Kidney (tissue), 14 donors: ENCODE results near the gene PEAK1. TPM values are rescaled to one million over a fixed set of nuclear protein-coding genes. Genes with fewer than 3 reads are reported as not detected.

ENCODE experiments used
- DNase-seq, 5 donors: peaks; one replicate each; pipeline ENCODE4 v3.0.0-alpha.2; 2013 to 2020
- FAIRE-seq: peaks from 2 replicates; lab custom pipeline; 2012; peaks lifted over from hg19 to GRCh38; lab: Jason Lieb, UNC
- H3K27ac ChIP-seq, 2 donors: one replicate each; pipeline ENCODE4 v1.7.0; 2013; ENCODE audit warnings: low read depth in 2 of 2, low read length in 2 of 2, inconsistent platforms in 1 of 2
- H3K27me3 ChIP-seq: one replicate; pipeline ENCODE4 v1.7.1; 2013; ENCODE audit warnings: low read length, inconsistent platforms; ENCODE audit not compliant: control insufficient read depth, insufficient read depth
- H3K36me3 ChIP-seq, 3 donors: one replicate each; pipeline versions ENCODE4 v1.7.0 to v1.7.1; 2013; ENCODE audit warnings: low read length in 3 of 3, control low read depth in 1 of 3, inconsistent platforms in 1 of 3; ENCODE audit not compliant: insufficient read depth in 3 of 3, control insufficient read depth in 2 of 3
- H3K4me1 ChIP-seq, 3 donors: one replicate each; pipeline versions ENCODE4 v1.7.0 to v1.7.1; 2013; ENCODE audit warnings: low read length in 3 of 3, inconsistent platforms in 1 of 3, low read depth in 1 of 3; ENCODE audit not compliant: control insufficient read depth in 2 of 3, insufficient read depth in 2 of 3
- H3K4me3 ChIP-seq, 3 donors: one replicate each; pipeline versions ENCODE4 v1.7.0 to v1.8.1; 2013; ENCODE audit warnings: low read length in 3 of 3, control low read depth in 1 of 3, inconsistent platforms in 1 of 3
- H3K9ac ChIP-seq, 3 donors: one replicate each; pipeline versions ENCODE4 v1.7.0 to v1.7.1; 2013; ENCODE audit warnings: low read length in 3 of 3, control low read depth in 1 of 3, inconsistent platforms in 1 of 3
- H3K9me3 ChIP-seq, 3 donors: one replicate each; pipeline versions ENCODE4 v1.7.0 to v1.7.1; 2013; ENCODE audit warnings: low read length in 3 of 3, control low read depth in 1 of 3, inconsistent platforms in 1 of 3; ENCODE audit not compliant: control insufficient read depth in 2 of 3, insufficient read depth in 1 of 3
- CTCF ChIP-seq: IDR thresholded peaks from 3 replicates; pipeline ENCODE4 v1.5.1; 2012; ENCODE audit warnings: mild to moderate bottlenecking, moderate library complexity, borderline replicate concordance; ENCODE audit not compliant: insufficient read depth; ENCODE audit errors: extremely low read depth
- intact Hi-C: fragments of 100-400 bp; cut with DNase I; formaldehyde crosslinking; loops from one replicate; pipeline ENCODE4 v1.11.1; 2022
- polyA plus RNA-seq: library from polyadenylated mRNA; stranded (reverse); fragments of 350-450 nt; fragmentation: Illumina TruSeq; extraction: RNeasy Lipid Tissue Mini Kit (QIAGEN cat#74804); gene quantifications from one replicate; pipeline ENCODE4 v1.2.3, GENCODE V29; 2014; ENCODE audit warnings: low read depth, low replicate concordance; ENCODE audit not compliant: insufficient read depth
- total RNA-seq: library from RNA; stranded (reverse); fragmentation: NEBNext Ultra II Directional; extraction: Animal tissue kit (Norgen Biotek cat#: 25700); gene quantifications from one replicate; pipeline ENCODE4 v1.2.1, GENCODE V29; 2021
- donor health status: control.
- donor health status: control.
- donor health status: control.
- donor health status: control.
- donor health status: control.
- donor health status: DM: yes; HTN: yes; CAD: no.
- donor health status: Normal renal cell carcinoma (clear cell type).

PEAK1 gene
- total and polyA plus RNA-seq, 2 donors from 2014 or later: 2.9 to 50.3 TPM

DNA sequence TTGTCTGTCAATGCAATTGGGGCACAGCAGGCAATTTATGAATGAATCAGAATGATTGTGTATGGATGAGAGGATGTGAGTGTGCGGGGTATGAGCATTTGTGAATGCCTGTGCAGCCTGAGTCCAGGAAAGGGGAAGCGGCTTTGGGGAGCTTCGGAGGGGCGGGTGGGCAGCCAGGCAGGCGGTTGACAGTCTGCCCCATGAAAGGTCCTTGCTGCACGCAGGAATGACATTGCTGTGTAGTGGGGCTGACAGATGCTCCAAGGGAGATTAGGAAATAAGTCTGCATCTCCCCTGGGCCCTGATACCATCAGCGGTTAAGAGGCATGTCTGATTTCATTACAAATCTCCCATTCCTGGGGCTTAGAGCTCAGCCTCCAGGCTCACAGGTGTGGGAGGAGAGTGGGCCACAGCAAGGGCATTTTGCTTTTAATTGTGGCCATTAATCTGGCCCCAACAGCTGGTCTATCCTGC, 322.6 kb downstream of the PEAK1 start:
- TF ChIP-seq CTCF: no peak
- DNase-seq (peak in 3 of 5 donors; percentile 41 to 57 (median 51)), FAIRE-seq (no peak)
- no peak overlapping the region for H3K4me3 ChIP-seq
- H3K27ac ChIP-seq: no peak overlapping the region
- no peaks in the 10 kb centered on the region for H3K27me3 ChIP-seq
- no peaks in the 10 kb centered on the region for H3K9me3 ChIP-seq
- no peak overlapping the region for H3K9ac ChIP-seq
- no peaks in the 10 kb centered on the region for H3K36me3 ChIP-seq
- H3K4me1 ChIP-seq: no peaks in the 10 kb centered on the region
- intact Hi-C loops: no loop called here

DNA sequence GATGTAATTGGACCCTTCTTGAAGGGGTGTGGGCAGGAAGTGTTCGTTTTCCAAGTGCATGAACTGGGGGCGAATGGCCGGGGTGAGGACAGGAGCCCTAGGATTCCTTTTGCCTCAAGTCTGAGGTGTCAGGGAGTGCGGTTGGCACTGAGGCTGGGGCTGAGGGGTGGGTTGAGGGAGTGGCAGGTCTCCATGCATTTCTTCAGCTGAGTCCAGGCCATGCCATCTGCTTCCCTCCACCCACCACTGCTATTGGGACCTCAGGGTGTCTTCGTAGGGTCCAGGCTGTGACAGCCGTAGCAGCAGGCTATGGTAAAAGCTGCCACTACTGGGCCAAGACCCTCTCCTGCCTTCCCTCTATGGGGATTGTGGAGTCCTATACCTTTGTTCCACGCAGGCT, 323.4 kb downstream of the PEAK1 start:
- no peak overlapping the region for H3K27ac ChIP-seq
- H3K27me3 ChIP-seq: no peaks in the 10 kb centered on the region
- DNase-seq: no peak
- intact Hi-C loops: no loop called here
- H3K36me3 ChIP-seq: no peaks in the 10 kb centered on the region
- H3K9ac ChIP-seq: no peak overlapping the region
- no peak overlapping the region for H3K4me3 ChIP-seq
- TF ChIP-seq CTCF: no peak
- no peak for FAIRE-seq
- no peaks in the 10 kb centered on the region for H3K9me3 ChIP-seq
- no peaks in the 10 kb centered on the region for H3K4me1 ChIP-seq

- DNase-seq (no peak), FAIRE-seq (no peak)
- no peak overlapping the region for H3K4me3 ChIP-seq
- intact Hi-C loops: no loop called here
- no peaks in the 10 kb centered on the region for H3K36me3 ChIP-seq
- H3K27me3 ChIP-seq: no peaks in the 10 kb centered on the region
- no peak overlapping the region for H3K27ac ChIP-seq
- H3K9me3 ChIP-seq: no peaks in the 10 kb centered on the region
- H3K4me1 ChIP-seq: no peaks in the 10 kb centered on the region
- H3K9ac ChIP-seq: no peak overlapping the region
- no peak for TF ChIP-seq CTCF
Observed at GRCh38 chr15:77096138-77096537, 323.8 kb downstream of the PEAK1 start.
